K562 (cell line): Measurements from ENCODE around the gene TNF. TPM values are rescaled to one million over a fixed set of nuclear protein-coding genes. Genes with fewer than 3 reads are reported as not detected.
A peak's percentile ranks its signal among the peaks of the same experiment; 100 is the strongest.

Experiments used
- AFF1 ChIP-seq, 2 experiments: fragments of 450-650 bp; IDR thresholded peaks; 2 replicates each; pipeline ENCODE4 v1.6.1; 2018; ENCODE audit warnings: mild to moderate bottlenecking in 2 of 2, low read depth in 1 of 2; ENCODE audit not compliant: partially characterized antibody in 2 of 2
- ARID1B ChIP-seq: fragments of 450-650 bp; IDR thresholded peaks from 2 replicates; pipeline ENCODE4 v1.6.1; 2016; ENCODE audit warnings: antibody characterized with exemption, mild to moderate bottlenecking, inconsistent platforms
- BCOR ChIP-seq: fragments of 450-650 bp; IDR thresholded peaks from 2 replicates; pipeline ENCODE4 v1.6.1; 2016
- BRD4 ChIP-seq: fragments of 200-600 bp; sonication (generic); IDR thresholded peaks from 2 replicates; pipeline ENCODE4 v1.6.1; 2017; ENCODE audit warnings: inconsistent platforms
- C11orf30 ChIP-seq: fragments of 450-650 bp; IDR thresholded peaks from 2 replicates; pipeline ENCODE4 v1.6.1; 2016; ENCODE audit warnings: low read depth, mild to moderate bottlenecking
- CTBP1 ChIP-seq: fragments of 450-650 bp; IDR thresholded peaks from 2 replicates; pipeline ENCODE4 v1.6.1; 2016; ENCODE audit warnings: borderline replicate concordance
- FOSL1 ChIP-seq: fragments of 200-800 bp; sonication (Bioruptor generic); conservative IDR thresholded peaks from 2 replicates; pipeline ENCODE4 v1.6.1; 2016; ENCODE audit warnings: missing genetic modification characterization, missing compliant biosample characterization
- GATAD2B ChIP-seq: fragments of 450-650 bp; IDR thresholded peaks from 2 replicates; pipeline ENCODE4 v1.6.1; 2017; ENCODE audit warnings: mild to moderate bottlenecking, borderline replicate concordance
- MYNN ChIP-seq, 2 experiments: sonication (generic); formaldehyde crosslinking in 1 of 2; IDR thresholded peaks; 2 replicates each; pipeline versions ENCODE4 v1.5.0 to v1.6.1; 2016 to 2020; ENCODE audit warnings: antibody characterized with exemption in 1 of 2, missing genetic modification reagents in 1 of 2
- NBN ChIP-seq: fragments of 450-650 bp; IDR thresholded peaks from 2 replicates; pipeline ENCODE4 v1.6.1; 2016; ENCODE audit warnings: low read depth, mild to moderate bottlenecking
- NFIC ChIP-seq: fragments of 450-650 bp; IDR thresholded peaks from 2 replicates; pipeline ENCODE4 v1.6.1; 2017; ENCODE audit warnings: mild to moderate bottlenecking, inconsistent platforms
- RBFOX2 ChIP-seq: fragments of 200-400 bp; formaldehyde crosslinking; IDR thresholded peaks from 2 replicates; pipeline ENCODE4 v1.6.1; 2017; ENCODE audit warnings: low read depth, mild to moderate bottlenecking, low read length, moderate library complexity
- SPI1 ChIP-seq: IDR thresholded peaks from 2 replicates; pipeline ENCODE4 v1.6.1; 2011; ENCODE audit warnings: low read depth, low read length, control low read depth, borderline replicate concordance
- TEAD1 ChIP-seq, 2 experiments: fragments of 450-650 bp in 1 of 2; sonication (generic) in 1 of 2; formaldehyde crosslinking; IDR thresholded peaks; 2 replicates each; pipeline versions ENCODE4 v1.4.0 to v1.8.0; 2020 to 2022; ENCODE audit warnings: mild to moderate bottlenecking in 2 of 2, missing genetic modification reagents in 1 of 2
- ZNF318 ChIP-seq, 2 experiments: fragments of 450-650 bp; IDR thresholded peaks; 2 replicates each; pipeline ENCODE4 v1.6.1; 2016; ENCODE audit warnings: mild to moderate bottlenecking in 2 of 2, borderline replicate concordance in 1 of 2, low read depth in 1 of 2, moderate library complexity in 1 of 2
- polyA plus RNA-seq, 8 experiments: library from polyadenylated mRNA; depleted of rRNA in 4 of 8; stranded (reverse) in 5 of 8; unstranded in 3 of 8; fragments of >200 nt; fragmentation: Nextera tagmentation in 2 of 8; fragmentation: Illumina TruSeq in 1 of 8; extraction: Ambion mirVana in 2 of 8; extraction: Trizol in 1 of 8; gene quantifications; 2 replicates each; pipeline versions ENCODE4 v1.2.1 to v1.2.3, GENCODE V29; 2011 to 2014; ENCODE audit warnings: inconsistent platforms in 1 of 8, missing spikeins in 1 of 8
- total RNA-seq, 7 experiments: library from RNA; depleted of rRNA in 6 of 7; stranded (reverse); fragments of >200 nt in 6 of 7; fragmentation: Illumina TruSeq in 2 of 7; extraction: Trizol in 2 of 7; gene quantifications; 2 replicates each; pipeline versions ENCODE4 v1.2.1 to v1.2.3, GENCODE V29; 2011 to 2021; ENCODE audit warnings: low replicate concordance in 1 of 7

The TNF gene
- total and polyA plus RNA-seq, 9 of the 15 experiments (the other 6 are each of a cell fraction or from before 2014, with no cell fraction given) = 0.08 to 0.40 TPM; not detected in 7

DNA sequence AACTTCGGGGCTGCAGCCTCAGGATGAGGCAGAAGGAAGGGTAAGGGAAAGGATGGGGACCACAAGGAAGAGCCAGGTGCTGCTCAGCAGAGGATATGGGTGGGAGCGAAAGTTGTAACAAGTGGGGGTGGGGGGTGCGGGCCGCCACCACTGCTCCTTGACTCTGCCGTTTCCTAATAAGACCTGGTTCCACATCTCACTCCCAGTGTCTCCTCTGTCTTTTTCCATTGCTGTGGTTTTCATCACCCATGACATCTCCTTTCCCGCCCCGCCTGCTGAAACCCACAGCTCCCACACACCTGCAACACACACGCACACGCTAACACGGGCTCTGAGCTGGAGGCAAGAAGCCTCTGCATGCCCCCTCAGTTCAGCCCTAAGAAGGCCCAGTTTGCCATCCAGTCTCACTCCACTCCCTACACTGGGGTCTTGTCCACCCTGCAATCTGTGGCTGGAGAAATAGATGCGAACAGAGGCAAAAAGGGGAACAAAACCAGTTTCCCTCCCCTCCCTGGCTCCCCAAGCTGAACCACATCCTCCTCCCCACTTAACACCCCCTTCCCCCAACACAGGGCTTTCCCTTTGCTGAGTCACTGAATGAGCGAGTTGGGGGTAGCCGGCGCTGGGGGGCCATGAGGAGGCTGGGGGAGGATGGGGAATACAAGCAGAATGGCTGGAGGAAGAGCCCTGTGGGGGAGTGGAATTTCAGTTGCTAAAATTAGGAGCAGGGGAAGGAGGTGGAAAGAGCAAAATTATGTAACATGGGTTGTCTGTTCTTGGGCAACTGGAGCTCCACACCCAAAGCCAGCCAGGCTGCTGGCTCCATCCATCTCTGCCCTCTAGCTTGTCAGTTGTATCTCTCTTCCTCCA is 16.5 kb upstream of the TNF start (continued):
- TF ChIP-seq RBFOX2 = peak; percentile 61
- peak in 1 of 2 experiments; percentile 23; a peak in 2 of 4 replicates for TF ChIP-seq ZNF318 (IDR thresholded peaks at IDR 0.05; ENCODE audit: borderline replicate concordance in 1 of 2, low read depth in 1 of 2)
- TF ChIP-seq ARID1B = peak; percentile 70
- TF ChIP-seq SPI1 = 0 out of 2 replicates have a peak, but pooled peaks have one; percentile 16
- TF ChIP-seq GATAD2B = no peak
- peak; percentile 52; the same call in 1 of the 2 replicates for TF ChIP-seq MYNN (IDR thresholded peaks at IDR 0.05)
- no peak for TF ChIP-seq MYNN (CRISPR knock-in tag; IDR thresholded peaks at IDR 0.05)
- 0 out of 2 replicates have a peak, but pooled peaks have one; percentile 21 for TF ChIP-seq NFIC
- TF ChIP-seq AFF1 (IDR thresholded peaks at IDR 0.05; ENCODE audit: low read depth in 1 of 2, partially characterized antibody in 2 of 2) = peak in 1 of 2 experiments; percentile 38
- TF ChIP-seq NBN = peak; percentile 36; the same call in 1 of the 2 replicates
- 0 out of 2 replicates have a peak, but pooled peaks have one; percentile 22 for TF ChIP-seq BRD4
- TF ChIP-seq FOSL1 (tag) = peak; percentile 50
- no peak for TF ChIP-seq BCOR
- peak; percentile 46; the same call in 1 of the 2 replicates for TF ChIP-seq CTBP1
- TF ChIP-seq TEAD1 (CRISPR knock-in tag; IDR thresholded peaks at IDR 0.05) = peak in 1 of 2 experiments; percentile 4; a peak in 1 of 4 replicates
- peak; percentile 82 for TF ChIP-seq C11orf30
